OCI-LY7 (cell line): ENCODE measurements around the gene ESYT2. TPM values are rescaled to one million over a fixed set of nuclear protein-coding genes. Genes with fewer than 3 reads are reported as not detected.

ENCODE experiments used
- BruUV-seq: library from RNA; stranded (reverse); fragments of 400-500 nt; replicated peaks from 2 replicates; lab custom pipeline; 2021; lab: Mats Ljungman, UMichigan
- CTCF ChIA-PET: fragments of 300-600 bp; sonication (Branson Sonifier 250); formaldehyde crosslinking; loops from one replicate; lab custom pipeline; 2022; ENCODE audit warnings: antibody characterized with exemption; ENCODE audit not compliant: unreplicated experiment; lab: Charles Lee
- POLR2A ChIA-PET: fragments of 300-600 bp; sonication (Branson Sonifier 250); formaldehyde crosslinking; loops from one replicate; lab custom pipeline; 2022; ENCODE audit warnings: antibody characterized with exemption; lab: Charles Lee
- DNase-seq: peaks from one replicate; pipeline ENCODE4 v3.0.0-alpha.2; 2015; ENCODE audit warnings: low spot score
- H2AFZ ChIP-seq: fragments of 200-600 bp; sonication (generic), shearing (Covaris generic); 2 replicates; pipeline ENCODE4 v1.6.1; 2014; ENCODE audit warnings: mild to moderate bottlenecking, antibody characterized with exemption, low read length, moderate library complexity
- H3K27ac ChIP-seq: fragments of 200-600 bp; sonication (generic); 2 replicates; pipeline ENCODE4 v1.5.1; 2014; ENCODE audit warnings: mixed run types, low read depth, mild to moderate bottlenecking, moderate library complexity, low read length, inconsistent platforms; ENCODE audit not compliant: poor library complexity, severe bottlenecking
- H3K36me3 ChIP-seq: fragments of 200-600 bp; sonication (generic); 2 replicates; pipeline ENCODE4 v1.6.1; 2014; ENCODE audit warnings: mild to moderate bottlenecking, antibody characterized with exemption, low read length, moderate library complexity, mixed read lengths; ENCODE audit not compliant: insufficient read depth
- H3K4me1 ChIP-seq: fragments of 200-600 bp; sonication (generic); 2 replicates; pipeline ENCODE4 v1.5.1; 2014; ENCODE audit warnings: mild to moderate bottlenecking, low read length; ENCODE audit not compliant: insufficient read depth, poor library complexity, severe bottlenecking
- H3K4me2 ChIP-seq: fragments of 200-600 bp; sonication (generic); 2 replicates; pipeline ENCODE4 v1.6.1; 2014; ENCODE audit warnings: mild to moderate bottlenecking, low read length
- H3K4me3 ChIP-seq: fragments of 200-600 bp; sonication (generic); 2 replicates; pipeline ENCODE4 v1.5.1; 2014; ENCODE audit warnings: mild to moderate bottlenecking, low read depth, low read length; ENCODE audit not compliant: poor library complexity, severe bottlenecking
- H3K79me2 ChIP-seq: fragments of 200-600 bp; sonication (generic); 2 replicates; pipeline ENCODE4 v1.6.1; 2016; ENCODE audit warnings: low read depth, mild to moderate bottlenecking, low read length, moderate library complexity, mixed read lengths; ENCODE audit not compliant: insufficient read depth
- H3K9me2 ChIP-seq: fragments of 200-600 bp; sonication (generic); 2 replicates; pipeline ENCODE4 v1.6.1; 2016; ENCODE audit warnings: mild to moderate bottlenecking, low read length, mixed read lengths; ENCODE audit not compliant: insufficient read depth
- H3K9me3 ChIP-seq: fragments of 200-600 bp; sonication (generic); 2 replicates; pipeline ENCODE4 v1.6.1; 2014; ENCODE audit warnings: mild to moderate bottlenecking, mixed run types, low read length, mixed read lengths
- H4K20me1 ChIP-seq: fragments of 200-600 bp; sonication (generic); 2 replicates; pipeline ENCODE4 v1.6.1; 2014; ENCODE audit warnings: mild to moderate bottlenecking, antibody characterized with exemption, low read length, moderate library complexity, mixed read lengths; ENCODE audit not compliant: insufficient read depth
- CTCF ChIP-seq: fragments of 200-600 bp; sonication (generic); conservative IDR thresholded peaks from 2 replicates; pipeline ENCODE4 v1.5.1; 2014; ENCODE audit warnings: mild to moderate bottlenecking, antibody characterized with exemption, low read length, moderate library complexity, mixed read lengths
- EZH2phosphoT487 ChIP-seq: fragments of 200-600 bp; sonication (generic); IDR thresholded peaks from 2 replicates; pipeline ENCODE4 v1.6.1; 2018; ENCODE audit warnings: low read depth, borderline replicate concordance, mild to moderate bottlenecking, mixed run types, antibody characterized with exemption, low read length, moderate library complexity, mixed read lengths
- intact Hi-C: fragments of 100-400 bp; cut with micrococcal nuclease; formaldehyde crosslinking; loops from one replicate; pipeline ENCODE4 v1.10.0; 2022; ENCODE audit not compliant: unreplicated experiment
- total RNA-seq, 2 experiments: library from RNA; depleted of rRNA in 1 of 2; stranded (reverse); fragments of >200 nt in 1 of 2; shearing (Covaris generic) in 1 of 2; gene quantifications; 2 replicates each; pipeline ENCODE4 v1.2.3, GENCODE V29; 2014 to 2022

ESYT2 gene
- total RNA-seq, 2 experiments from 2014 or later, result 24.2 to 33.7 TPM

GRCh38 chr7:158695056-158695455 lies 134.3 kb downstream of the ESYT2 start:
- no peak overlapping the region for H3K4me3 ChIP-seq
- ChIA-PET POLR2A (interaction anchor here (0.5 kb wide), 1 partner anchor 134 kb away, joined by 4 read pairs; no protein-coding TSS in a partner anchor), CTCF (no interaction called here)
- no TSS peak for BruUV-seq
- no peak overlapping the region for H3K4me2 ChIP-seq
- H4K20me1 ChIP-seq, result no peaks in the 10 kb centered on the region
- no peak for TF ChIP-seq EZH2phosphoT487
- TF ChIP-seq CTCF, result no peak
- H3K79me2 ChIP-seq, result peaks cover 35% of the 10 kb centered on the region; the same call in 1 of the 2 replicates
- DNase-seq, result no peak
- no peaks in the 10 kb centered on the region for H3K9me3 ChIP-seq
- intact Hi-C loops, result loop anchor here (10.0 kb wide), 1 partner anchor 280 kb away; no protein-coding TSS in a partner anchor
- H3K9me2 ChIP-seq, result no peaks in the 10 kb centered on the region
- peaks cover 98% of the 10 kb centered on the region for H3K36me3 ChIP-seq
- no peak overlapping the region for H3K27ac ChIP-seq
- no peaks in the 10 kb centered on the region for H3K4me1 ChIP-seq
- no peak overlapping the region for H2AFZ ChIP-seq

- H3K9me2 ChIP-seq, result no peaks in the 10 kb centered on the region
- CTCF ChIA-PET, result no interaction called here
- H3K4me2 ChIP-seq, result no peak overlapping the region
- no peak overlapping the region for H3K4me3 ChIP-seq
- H3K4me1 ChIP-seq, result no peaks in the 10 kb centered on the region
- intact Hi-C loops, result loop anchor here (10.0 kb wide), 1 partner anchor 280 kb away; no protein-coding TSS in a partner anchor
- H2AFZ ChIP-seq, result no peak overlapping the region
- no peaks in the 10 kb centered on the region for H4K20me1 ChIP-seq
- H3K9me3 ChIP-seq, result no peaks in the 10 kb centered on the region
- peaks cover 98% of the 10 kb centered on the region for H3K36me3 ChIP-seq
- DNase-seq, result no peak
- TF ChIP-seq CTCF (no peak), EZH2phosphoT487 (no peak)
- no TSS peak for BruUV-seq
- H3K79me2 ChIP-seq, result peaks cover 31% of the 10 kb centered on the region; the same call in 1 of the 2 replicates
- no peak overlapping the region for H3K27ac ChIP-seq
- POLR2A ChIA-PET, result no interaction called here
Measured at GRCh38 chr7:158694650-158695049, 134.7 kb downstream of the ESYT2 start.

- BruUV-seq, result no TSS peak
- peaks cover 97% of the 10 kb centered on the region for H3K36me3 ChIP-seq
- POLR2A ChIA-PET, result interaction anchor here (0.6 to 1.9 kb wide), 6 partner anchors 8 to 98 kb away, joined by 3 to 14 read pairs (median 4); partner anchors contain the start of gene NCAPG2
Measured at GRCh38 chr7:158689488-158689887, 139.8 kb downstream of the ESYT2 start.

More at GRCh38 chr7:158689488-158689887, 139.8 kb downstream of the ESYT2 start:
- Histone ChIP-seq H3K9me3 (no peaks in the 10 kb centered on the region), H3K9me2 (no peaks in the 10 kb centered on the region), H3K27ac (no peak overlapping the region), H3K4me2 (no peak overlapping the region), H3K4me1 (no peaks in the 10 kb centered on the region), H3K79me2 (peaks cover 1% of the 10 kb centered on the region; the same call in 1 of the 2 replicates), H4K20me1 (no peaks in the 10 kb centered on the region), H2AFZ (no peak overlapping the region), H3K4me3 (no peak overlapping the region)
- no peak for DNase-seq
- TF ChIP-seq CTCF, result no peak
- TF ChIP-seq EZH2phosphoT487, result no peak
- CTCF ChIA-PET, result no interaction called here
- intact Hi-C loops, result no loop called here
